Activated T-cell treated with anti-CD3 and anti-CD28 coated beads, Interleukin-2, amount 50 U/mL, for 48 hours (primary cell): Measurements from ENCODE around the gene UBQLN3.
A peak's percentile ranks its signal among the peaks of the same experiment; 100 is the strongest.

Experiments used
- DNase-seq, 2 experiments: peaks; one replicate each; pipeline ENCODE4 v3.0.0-alpha.2; 2020

Gene UBQLN3

DNA sequence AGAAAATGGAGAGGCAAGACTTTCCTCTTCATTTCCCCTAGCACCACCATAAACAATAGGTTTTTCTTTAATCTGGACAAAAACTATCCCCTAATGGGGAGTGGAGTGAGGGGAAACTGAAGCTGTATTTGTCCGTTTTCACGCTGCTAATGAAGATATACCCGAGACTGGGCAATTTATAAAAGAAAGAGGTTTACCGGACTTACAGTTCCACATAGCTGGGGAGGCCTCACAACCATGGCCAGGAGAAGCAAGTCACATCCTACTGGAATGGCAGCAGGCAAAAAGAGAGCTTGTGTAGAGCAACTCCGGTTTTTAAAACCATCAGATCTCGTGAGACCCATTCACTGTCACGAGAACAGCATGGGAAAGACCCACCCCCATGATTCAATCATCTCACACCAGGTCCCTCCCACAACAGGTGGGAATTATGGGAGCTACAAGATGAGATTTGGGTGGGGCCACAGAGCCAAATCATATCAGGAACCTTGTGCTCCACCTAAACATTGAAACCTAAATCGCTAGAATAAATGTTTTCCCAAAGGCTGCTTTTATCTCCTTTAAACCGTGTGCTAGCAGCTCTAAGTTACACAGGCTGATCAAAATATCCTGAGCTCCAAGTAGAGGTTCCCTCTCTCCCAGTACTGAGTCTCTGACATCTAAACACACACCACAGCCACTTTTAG is 4.3 kb downstream of the UBQLN3 start:
- no peak for DNase-seq

DNA sequence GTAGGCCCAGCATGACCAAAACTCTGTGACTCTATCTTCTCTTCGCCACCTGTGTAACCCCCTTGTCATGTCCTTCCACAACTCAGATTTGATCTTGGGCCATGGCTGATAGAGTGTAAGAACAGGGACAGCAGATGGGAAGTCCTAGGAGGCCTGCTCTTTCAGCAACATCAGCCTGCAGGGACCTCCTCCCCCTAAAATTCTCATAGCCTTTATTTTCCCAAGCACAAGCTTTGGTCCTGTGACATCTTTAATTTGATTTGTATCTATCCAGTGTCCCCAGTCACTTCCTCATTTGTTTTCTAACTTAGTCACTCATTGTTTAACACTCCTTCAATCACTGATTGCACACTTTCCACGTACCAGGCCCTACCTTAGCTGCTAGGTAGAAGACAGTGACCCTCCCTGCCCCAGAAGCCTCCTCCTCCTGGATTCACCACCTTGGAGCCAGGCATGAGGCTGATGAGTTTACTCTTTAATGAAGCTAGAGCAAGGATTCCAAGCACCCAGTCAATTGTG is 5.3 kb downstream of the UBQLN3 start:
- no peak for DNase-seq

DNA sequence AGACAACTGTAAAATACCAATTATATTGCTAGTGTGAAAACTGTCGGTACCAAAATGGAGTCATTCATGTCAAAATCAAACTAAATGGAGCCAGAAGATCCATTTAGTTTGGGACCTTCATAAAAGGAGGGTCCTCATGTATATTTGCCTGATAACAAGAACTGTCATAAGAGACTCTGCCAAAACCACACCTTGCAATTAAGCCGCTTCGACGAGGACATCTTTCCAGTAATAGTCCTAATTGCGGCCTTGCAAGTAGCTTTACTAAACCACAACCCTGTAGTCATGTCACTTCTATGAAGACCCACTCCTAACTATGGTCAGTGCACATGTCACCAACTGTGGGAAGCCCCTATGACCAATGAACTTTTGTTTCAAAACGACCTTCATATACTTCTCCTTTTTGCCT is 9.4 kb downstream of the UBQLN3 start:
- no peak for DNase-seq

DNA sequence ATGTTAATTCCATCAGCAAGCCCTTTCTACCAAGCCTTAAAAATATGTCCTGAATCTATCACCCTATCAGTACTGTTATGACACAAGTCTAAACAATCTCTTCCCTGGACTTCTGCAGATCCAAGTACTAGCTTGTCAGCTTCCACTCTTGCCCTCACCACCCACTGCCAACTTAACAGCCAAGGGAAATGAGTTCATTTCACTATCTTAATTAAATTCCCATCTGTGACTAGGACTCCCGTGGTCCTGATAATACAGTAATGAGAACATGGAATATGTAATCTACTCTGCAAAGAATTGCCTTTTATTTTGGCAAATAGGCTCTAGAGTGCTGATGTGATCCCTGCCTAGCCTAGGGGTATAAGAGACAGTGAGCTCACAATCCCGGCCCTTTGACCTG is 10.1 kb downstream of the UBQLN3 start:
- no peak for DNase-seq

DNA sequence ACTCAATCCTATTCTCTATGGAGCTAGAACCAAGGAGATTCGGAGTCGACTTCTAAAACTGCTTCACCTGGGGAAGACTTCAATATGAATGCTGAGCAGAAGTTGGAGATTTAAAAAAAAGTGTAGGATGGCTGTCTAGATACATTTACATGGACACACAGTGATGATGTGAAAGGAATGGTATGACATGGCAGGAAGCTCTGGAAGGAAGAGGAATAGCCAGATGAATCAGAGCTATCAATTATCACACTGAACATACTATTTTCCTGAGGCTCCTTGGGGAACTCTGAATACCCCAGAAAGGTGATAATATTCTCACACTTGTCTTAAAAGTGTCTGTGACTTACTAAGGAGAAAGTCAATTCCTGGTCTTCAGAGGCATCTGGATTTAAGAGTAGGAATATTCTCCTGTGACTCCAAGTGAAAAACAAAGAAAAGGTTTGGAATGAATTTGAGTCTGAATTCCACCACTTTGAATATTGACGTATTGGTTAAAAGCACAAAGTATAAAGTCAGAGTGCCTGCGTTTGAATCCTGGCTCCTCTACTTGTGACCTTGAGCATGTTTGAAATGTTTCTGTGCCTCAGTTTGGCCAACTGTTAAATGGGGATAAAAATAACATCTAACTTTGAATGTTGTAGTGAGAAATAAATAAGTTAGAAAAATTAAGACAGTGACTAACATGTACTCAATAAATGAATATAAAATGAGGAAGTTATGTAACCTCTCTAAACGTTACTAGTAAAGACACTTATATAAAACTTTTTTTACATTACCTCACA is 20.0 kb downstream of the UBQLN3 start:
- no peak for DNase-seq

DNA sequence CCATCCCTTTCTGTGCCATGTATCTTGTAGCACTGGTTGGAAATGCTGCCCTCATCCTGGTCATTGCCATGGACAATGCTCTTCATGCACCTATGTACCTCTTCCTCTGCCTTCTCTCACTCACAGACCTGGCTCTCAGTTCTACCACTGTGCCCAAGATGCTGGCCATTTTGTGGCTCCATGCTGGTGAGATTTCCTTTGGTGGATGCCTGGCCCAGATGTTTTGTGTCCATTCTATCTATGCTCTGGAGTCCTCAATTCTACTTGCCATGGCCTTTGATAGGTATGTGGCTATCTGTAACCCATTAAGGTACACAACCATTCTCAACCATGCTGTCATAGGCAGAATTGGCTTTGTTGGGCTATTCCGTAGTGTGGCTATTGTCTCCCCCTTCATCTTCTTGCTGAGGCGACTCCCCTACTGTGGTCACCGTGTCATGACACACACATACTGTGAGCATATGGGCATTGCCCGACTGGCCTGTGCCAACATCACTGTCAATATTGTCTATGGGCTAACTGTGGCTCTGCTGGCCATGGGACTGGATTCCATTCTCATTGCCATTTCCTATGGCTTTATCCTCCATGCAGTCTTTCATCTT is 20.9 kb downstream of the UBQLN3 start:
- DNase-seq = no peak

DNA sequence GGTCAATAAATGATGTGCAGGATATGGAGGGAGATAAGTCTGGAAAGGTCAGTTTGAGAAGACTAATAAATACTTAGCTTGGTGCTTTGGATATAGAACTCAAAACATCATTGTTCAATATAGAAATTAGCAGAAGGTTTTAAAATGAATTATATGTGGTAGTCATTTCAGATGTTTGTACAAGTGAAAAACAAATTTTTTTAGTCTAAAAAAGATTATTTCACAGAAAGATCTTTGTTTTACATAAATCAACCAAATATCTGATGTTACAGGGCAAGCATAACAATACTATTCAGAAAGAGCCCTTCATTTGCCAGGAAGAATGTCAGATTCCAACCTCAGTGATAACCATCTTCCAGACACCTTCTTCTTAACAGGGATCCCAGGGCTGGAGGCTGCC is 21.4 kb downstream of the UBQLN3 start, which contains the start of gene OR52D1:
TSS of gene OR52D1 (plus strand) at position 301 of the 400 bp plus-strand sequence. CDS start at position 323, 22 bp downstream.
- no peak for DNase-seq

DNA sequence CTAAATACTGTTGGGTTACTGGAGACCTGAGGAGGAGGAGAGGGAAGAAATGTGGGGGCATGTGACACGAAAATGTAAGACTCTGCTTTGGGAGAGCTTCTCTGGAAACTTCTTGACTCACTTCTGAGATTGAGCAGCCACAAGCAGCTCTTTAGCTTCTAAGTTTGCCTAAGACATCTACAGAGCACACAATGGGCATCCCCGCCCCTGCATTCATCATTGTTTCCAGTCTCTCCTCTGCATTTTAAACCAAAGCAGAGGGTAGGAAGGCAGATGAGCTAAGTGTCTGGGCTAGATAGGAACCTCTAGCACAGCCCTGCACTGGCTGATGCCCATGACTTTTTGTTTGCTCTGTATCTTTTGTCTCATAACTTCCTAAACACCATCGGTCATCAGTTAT is 23.3 kb downstream of the UBQLN3 start:
- DNase-seq = peak in 1 of 2 experiments; percentile 20

DNA sequence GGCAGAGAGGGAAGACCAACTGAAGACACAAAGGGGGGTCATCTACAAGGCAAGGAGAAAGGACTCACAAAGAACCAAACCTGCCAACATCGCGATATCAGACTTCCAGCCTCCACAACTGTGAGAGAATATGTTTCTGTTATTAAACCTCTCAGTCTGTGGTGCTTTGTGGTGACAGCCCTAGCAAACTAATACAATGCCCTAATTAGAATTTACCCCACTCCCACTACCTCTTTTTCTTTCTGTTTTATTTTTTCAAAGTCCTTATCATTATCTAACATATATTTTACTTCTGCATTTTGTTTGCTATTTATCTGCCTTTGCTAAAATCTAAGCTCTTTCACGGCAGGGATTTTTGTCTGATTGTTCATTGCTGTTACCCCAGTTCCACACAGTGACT is 23.8 kb downstream of the UBQLN3 start:
- DNase-seq = no peak

DNA sequence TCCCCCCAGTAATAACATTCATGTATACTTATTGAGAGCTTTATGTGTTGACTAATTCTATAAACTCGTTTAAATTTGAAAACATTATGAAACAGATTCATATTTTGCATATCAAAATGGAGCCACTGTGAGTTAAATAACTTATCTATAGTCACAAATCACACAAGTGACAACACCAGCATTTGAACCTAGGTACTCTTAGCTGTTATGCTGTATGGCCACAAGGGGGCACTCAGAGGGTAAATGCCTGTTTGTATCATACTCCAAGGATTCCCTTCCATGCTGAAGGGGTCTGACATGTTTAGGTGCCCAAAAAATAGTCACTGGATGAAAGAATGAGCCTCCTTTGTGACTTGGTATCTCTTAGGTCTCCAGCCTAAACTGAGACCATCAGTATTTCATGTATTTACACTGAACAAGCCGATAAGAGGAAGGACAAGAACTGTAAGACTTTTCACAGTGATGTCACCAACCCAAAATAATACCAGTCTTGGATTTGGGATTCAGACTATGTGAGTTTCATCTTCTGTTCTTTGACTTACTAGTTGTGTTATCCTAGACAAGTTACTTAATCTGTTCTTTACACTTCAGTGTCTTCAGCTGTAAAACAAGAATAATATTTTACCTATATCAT is 33.5 kb downstream of the UBQLN3 start:
- peak; percentile 26 to 34 for DNase-seq

DNA sequence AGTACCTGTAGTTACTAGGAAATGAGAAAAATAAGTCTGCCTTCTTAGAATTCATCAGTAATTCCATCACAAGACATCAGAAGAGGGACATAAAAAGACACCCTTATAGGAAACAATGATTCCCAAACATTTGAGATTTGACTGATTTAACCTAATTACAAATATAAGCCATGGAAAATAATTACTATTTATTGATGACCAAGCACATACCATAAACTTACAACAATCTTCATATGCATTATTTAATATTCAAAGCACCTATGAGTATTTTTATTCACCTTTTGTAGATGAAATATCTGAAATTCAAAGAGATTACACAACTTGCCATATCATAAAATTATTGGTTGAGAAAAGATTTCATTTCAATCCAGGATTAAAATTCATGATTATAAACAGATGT is 35.8 kb downstream of the UBQLN3 start:
- DNase-seq = no peak

DNA sequence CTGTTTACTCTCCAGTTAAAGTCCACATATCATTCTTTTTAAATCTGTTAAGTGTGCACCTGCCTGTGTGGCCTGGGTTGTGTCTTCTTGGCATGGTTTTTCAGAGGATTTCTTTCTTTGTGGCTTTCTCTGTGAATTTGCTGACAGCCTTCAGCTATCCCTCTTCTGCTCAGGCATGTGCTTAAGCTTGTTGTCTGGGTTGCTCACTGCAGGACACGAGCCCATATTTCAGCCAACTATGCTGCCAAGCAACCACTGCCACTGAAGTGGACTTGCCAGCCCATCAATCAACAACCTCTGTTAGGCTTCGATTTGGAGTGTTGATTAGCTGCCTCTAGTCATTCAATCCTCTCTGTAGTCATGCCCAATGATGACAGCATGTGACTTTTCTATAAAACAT is 42.2 kb downstream of the UBQLN3 start:
- no peak for DNase-seq

DNA sequence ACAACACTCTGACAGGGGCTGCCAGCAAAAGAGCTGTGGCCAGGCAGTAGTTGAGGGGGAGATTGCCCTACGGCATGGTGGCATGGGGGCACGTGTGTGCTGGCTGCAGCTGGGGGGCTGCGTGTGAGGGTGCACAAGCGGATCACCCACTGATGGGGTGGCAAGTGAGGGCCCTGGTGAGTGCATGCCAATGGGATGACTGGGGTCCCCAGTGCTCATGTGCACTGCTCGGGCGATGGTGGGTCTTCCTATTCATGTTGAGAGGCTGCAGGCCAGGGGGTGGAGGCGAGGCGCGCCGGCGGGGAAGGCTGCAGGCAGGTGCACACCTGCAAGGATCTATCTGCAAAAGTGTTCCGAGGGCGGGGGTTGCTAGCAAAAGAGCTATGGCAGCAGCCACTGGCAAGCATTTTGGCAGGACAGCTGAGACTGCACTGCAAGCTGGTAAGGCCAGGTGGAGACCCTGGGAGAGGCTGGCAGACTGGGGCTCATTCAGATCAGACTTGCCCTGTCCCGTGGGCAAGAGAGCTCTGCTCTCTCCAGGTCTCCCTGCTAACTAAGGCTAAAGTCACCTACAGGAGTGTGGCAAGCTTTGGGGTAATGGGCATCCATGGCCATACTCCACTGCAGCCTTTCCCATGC is 48.7 kb downstream of the UBQLN3 start:
- DNase-seq = no peak
